GM19238 (cell line): Measurements from ENCODE around the gene ABCC9.

Experiments used
- DNase-seq: peaks from one replicate; pipeline ENCODE4 v3.0.0; 2011; ENCODE audit warnings: low spot score; ENCODE audit not compliant: insufficient read length

The ABCC9 gene

GRCh38 chr12:21775133-21775820 is 165.9 kb downstream of the ABCC9 start:
- no peak for DNase-seq

- DNase-seq, result no peak
These were observed 166.7 kb downstream of the ABCC9 start, which contains the start of gene KCNJ8 for GRCh38 chr12:21774358-21775132. KCNJ8 (minus strand) TSS chr12:21774706; CDS start chr12:21773616, 1,090 bp downstream.

GRCh38 chr12:21773806-21774205 is 167.4 kb downstream of the ABCC9 start:
- DNase-seq, result no peak

- no peak for DNase-seq
These were observed 167.9 kb downstream of the ABCC9 start for GRCh38 chr12:21773263-21773741.

GRCh38 chr12:21771311-21771710 is 169.9 kb downstream of the ABCC9 start:
- no peak for DNase-seq

- DNase-seq, result no peak
These were observed 171.9 kb downstream of the ABCC9 start for GRCh38 chr12:21769307-21769706.

- no peak for DNase-seq
These were observed 174.8 kb downstream of the ABCC9 start for GRCh38 chr12:21766403-21766802.

- DNase-seq, result no peak
These were observed 176.3 kb downstream of the ABCC9 start for GRCh38 chr12:21764950-21765349.

- DNase-seq, result no peak
These were observed 177.2 kb downstream of the ABCC9 start for GRCh38 chr12:21764065-21764464.

- DNase-seq, result no peak
These were observed 177.7 kb downstream of the ABCC9 start for GRCh38 chr12:21763531-21763930.

- DNase-seq, result no peak
These were observed 181.5 kb downstream of the ABCC9 start for GRCh38 chr12:21759737-21760136.

- no peak for DNase-seq
These were observed 183.5 kb downstream of the ABCC9 start for GRCh38 chr12:21757735-21758134.

GRCh38 chr12:21756699-21757098 is 184.5 kb downstream of the ABCC9 start:
- DNase-seq, result no peak

GRCh38 chr12:21751517-21751916 is 189.7 kb downstream of the ABCC9 start:
- no peak for DNase-seq
